ENCODE results near the gene FSIP1.

GRCh38 chr15:39714251-39714650 is 68.4 kb downstream of the FSIP1 start:
- TF ChIP-seq, protein P1, sequence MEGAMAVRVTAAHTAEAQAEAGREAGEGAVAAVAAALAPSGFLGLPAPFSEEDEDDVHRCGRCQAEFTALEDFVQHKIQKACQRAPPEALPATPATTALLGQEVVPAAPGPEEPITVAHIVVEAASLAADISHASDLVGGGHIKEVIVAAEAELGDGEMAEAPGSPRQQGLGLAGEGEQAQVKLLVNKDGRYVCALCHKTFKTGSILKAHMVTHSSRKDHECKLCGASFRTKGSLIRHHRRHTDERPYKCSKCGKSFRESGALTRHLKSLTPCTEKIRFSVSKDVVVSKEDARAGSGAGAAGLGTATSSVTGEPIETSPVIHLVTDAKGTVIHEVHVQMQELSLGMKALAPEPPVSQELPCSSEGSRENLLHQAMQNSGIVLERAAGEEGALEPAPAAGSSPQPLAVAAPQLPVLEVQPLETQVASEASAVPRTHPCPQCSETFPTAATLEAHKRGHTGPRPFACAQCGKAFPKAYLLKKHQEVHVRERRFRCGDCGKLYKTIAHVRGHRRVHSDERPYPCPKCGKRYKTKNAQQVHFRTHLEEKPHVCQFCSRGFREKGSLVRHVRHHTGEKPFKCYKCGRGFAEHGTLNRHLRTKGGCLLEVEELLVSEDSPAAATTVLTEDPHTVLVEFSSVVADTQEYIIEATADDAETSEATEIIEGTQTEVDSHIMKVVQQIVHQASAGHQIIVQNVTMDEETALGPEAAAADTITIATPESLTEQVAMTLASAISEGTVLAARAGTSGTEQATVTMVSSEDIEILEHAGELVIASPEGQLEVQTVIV (CRISPR knock-in tag; IDR thresholded peaks at IDR 0.05; ENCODE audit: borderline replicate concordance) = no peak
- TF ChIP-seq, protein P2, sequence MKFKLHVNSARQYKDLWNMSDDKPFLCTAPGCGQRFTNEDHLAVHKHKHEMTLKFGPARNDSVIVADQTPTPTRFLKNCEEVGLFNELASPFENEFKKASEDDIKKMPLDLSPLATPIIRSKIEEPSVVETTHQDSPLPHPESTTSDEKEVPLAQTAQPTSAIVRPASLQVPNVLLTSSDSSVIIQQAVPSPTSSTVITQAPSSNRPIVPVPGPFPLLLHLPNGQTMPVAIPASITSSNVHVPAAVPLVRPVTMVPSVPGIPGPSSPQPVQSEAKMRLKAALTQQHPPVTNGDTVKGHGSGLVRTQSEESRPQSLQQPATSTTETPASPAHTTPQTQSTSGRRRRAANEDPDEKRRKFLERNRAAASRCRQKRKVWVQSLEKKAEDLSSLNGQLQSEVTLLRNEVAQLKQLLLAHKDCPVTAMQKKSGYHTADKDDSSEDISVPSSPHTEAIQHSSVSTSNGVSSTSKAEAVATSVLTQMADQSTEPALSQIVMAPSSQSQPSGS (CRISPR knock-in tag; IDR thresholded peaks at IDR 0.05) = no peak
- TF ChIP-seq, protein P3, sequence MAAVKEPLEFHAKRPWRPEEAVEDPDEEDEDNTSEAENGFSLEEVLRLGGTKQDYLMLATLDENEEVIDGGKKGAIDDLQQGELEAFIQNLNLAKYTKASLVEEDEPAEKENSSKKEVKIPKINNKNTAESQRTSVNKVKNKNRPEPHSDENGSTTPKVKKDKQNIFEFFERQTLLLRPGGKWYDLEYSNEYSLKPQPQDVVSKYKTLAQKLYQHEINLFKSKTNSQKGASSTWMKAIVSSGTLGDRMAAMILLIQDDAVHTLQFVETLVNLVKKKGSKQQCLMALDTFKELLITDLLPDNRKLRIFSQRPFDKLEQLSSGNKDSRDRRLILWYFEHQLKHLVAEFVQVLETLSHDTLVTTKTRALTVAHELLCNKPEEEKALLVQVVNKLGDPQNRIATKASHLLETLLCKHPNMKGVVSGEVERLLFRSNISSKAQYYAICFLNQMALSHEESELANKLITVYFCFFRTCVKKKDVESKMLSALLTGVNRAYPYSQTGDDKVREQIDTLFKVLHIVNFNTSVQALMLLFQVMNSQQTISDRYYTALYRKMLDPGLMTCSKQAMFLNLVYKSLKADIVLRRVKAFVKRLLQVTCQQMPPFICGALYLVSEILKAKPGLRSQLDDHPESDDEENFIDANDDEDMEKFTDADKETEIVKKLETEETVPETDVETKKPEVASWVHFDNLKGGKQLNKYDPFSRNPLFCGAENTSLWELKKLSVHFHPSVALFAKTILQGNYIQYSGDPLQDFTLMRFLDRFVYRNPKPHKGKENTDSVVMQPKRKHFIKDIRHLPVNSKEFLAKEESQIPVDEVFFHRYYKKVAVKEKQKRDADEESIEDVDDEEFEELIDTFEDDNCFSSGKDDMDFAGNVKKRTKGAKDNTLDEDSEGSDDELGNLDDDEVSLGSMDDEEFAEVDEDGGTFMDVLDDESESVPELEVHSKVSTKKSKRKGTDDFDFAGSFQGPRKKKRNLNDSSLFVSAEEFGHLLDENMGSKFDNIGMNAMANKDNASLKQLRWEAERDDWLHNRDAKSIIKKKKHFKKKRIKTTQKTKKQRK (IDR thresholded peaks at IDR 0.05; ENCODE audit: borderline replicate concordance, low read depth, low read length) = no peak
- no peak for TF ChIP-seq SNRNP70 (optimal IDR thresholded peaks at IDR 0.05; ENCODE audit: low read depth, low read length)
- TF ChIP-seq HOXB6 (CRISPR knock-in tag; IDR thresholded peaks at IDR 0.05; ENCODE audit: borderline replicate concordance) = no peak

All from K562 (cell line).